ENCODE results near the gene SLC25A41.

DNA sequence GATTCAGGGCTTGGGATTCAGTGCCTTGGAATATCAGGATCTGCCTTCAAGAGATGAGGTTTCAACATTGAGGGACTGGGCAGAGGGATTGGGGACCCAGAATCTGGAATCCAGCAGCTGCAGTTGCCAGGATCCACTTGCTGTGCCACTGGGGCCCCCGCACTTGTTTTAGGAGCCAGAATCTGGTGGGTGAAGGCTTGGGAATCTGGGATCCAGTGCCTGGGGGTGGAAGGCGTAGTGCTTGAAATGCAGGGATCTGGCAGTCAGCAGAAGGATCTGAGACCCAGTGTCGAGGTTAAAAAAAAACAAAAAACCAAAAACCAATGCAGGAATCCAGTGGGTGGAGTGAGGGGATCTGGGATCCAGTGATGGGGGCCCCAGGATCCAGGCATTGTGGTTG, 7.3 kb upstream of the SLC25A41 start:
- TF ChIP-seq, protein P1, sequence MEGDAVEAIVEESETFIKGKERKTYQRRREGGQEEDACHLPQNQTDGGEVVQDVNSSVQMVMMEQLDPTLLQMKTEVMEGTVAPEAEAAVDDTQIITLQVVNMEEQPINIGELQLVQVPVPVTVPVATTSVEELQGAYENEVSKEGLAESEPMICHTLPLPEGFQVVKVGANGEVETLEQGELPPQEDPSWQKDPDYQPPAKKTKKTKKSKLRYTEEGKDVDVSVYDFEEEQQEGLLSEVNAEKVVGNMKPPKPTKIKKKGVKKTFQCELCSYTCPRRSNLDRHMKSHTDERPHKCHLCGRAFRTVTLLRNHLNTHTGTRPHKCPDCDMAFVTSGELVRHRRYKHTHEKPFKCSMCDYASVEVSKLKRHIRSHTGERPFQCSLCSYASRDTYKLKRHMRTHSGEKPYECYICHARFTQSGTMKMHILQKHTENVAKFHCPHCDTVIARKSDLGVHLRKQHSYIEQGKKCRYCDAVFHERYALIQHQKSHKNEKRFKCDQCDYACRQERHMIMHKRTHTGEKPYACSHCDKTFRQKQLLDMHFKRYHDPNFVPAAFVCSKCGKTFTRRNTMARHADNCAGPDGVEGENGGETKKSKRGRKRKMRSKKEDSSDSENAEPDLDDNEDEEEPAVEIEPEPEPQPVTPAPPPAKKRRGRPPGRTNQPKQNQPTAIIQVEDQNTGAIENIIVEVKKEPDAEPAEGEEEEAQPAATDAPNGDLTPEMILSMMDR (conservative IDR thresholded peaks at IDR 0.05): no peak
- no peak for TF ChIP-seq ZFX (IDR thresholded peaks at IDR 0.05)

Data from C4-2B (cell line).